ENCODE data around the gene NOTO. TPM values are rescaled to one million over a fixed set of nuclear protein-coding genes. Genes with fewer than 3 reads are reported as not detected.
"Not testable (repeated sequence)": the region's sequence is repeated elsewhere in the genome, so short reads cannot be mapped to it uniquely, and the experiment has no call there.

Gene NOTO
- total RNA-seq, 6 donors from 2014 or later = 0.09 to 0.15 (median 0.10) TPM; not detected in 3

- H3K36me3 ChIP-seq; H3K27ac ChIP-seq; H3K9me3 ChIP-seq; ATAC-seq (ENCODE audit: low FRiP score in 2 of 2); H3K4me3 ChIP-seq; DNase-seq; H3K4me1 ChIP-seq; H3K27me3 ChIP-seq: not testable (repeated sequence)
- 71 to 81% methylated on average over 6 to 7 of the region's 7 CpGs for WGBS, 2 donors
Observed at GRCh38 chr2:73170341-73170740, 32.0 kb upstream of the NOTO start.

DNA sequence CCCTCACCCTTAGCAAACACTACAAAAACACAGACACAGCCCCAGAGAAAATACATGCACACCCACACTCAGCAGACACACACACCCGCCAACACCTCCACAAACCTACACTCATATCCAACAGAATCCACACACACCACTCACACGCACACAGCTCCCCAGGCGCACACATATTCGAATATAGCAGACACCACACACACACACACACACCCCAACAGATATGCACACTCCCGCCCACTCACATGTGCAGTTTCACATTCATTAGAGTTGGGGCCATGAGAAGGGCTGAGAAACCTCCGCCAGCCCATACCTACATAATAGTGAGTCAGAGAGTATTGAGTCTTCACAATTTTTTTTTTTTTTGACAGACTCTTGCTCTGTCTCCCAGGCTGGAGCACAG lies 29.4 kb upstream of the NOTO start:
- WGBS, 2 donors = 82 to 88% methylated on average over 6 of the region's 6 CpGs
- Histone ChIP-seq H3K27me3 (peaks cover 0 to 17% (median 5%) of the 10 kb centered on the region in 4 donors), H3K36me3 (no peaks in the 10 kb centered on the region), H3K4me1 (peaks cover 24 to 28% (median 27%) of the 10 kb centered on the region in 4 donors), H3K27ac (no peak overlapping the region), H3K4me3 (no peak overlapping the region), H3K9me3 (no peaks in the 10 kb centered on the region)
- TF ChIP-seq EP300 (IDR thresholded peaks at IDR 0.05) (no peak), POLR2AphosphoS5 (IDR thresholded peaks at IDR 0.05) (no peak), POLR2A (IDR thresholded peaks at IDR 0.05) (no peak)
- TF ChIP-seq, protein P1, sequence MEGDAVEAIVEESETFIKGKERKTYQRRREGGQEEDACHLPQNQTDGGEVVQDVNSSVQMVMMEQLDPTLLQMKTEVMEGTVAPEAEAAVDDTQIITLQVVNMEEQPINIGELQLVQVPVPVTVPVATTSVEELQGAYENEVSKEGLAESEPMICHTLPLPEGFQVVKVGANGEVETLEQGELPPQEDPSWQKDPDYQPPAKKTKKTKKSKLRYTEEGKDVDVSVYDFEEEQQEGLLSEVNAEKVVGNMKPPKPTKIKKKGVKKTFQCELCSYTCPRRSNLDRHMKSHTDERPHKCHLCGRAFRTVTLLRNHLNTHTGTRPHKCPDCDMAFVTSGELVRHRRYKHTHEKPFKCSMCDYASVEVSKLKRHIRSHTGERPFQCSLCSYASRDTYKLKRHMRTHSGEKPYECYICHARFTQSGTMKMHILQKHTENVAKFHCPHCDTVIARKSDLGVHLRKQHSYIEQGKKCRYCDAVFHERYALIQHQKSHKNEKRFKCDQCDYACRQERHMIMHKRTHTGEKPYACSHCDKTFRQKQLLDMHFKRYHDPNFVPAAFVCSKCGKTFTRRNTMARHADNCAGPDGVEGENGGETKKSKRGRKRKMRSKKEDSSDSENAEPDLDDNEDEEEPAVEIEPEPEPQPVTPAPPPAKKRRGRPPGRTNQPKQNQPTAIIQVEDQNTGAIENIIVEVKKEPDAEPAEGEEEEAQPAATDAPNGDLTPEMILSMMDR (IDR thresholded peaks at IDR 0.05) = no peak
- no peak for ATAC-seq (ENCODE audit: low FRiP score in 2 of 2)
- DNase-seq = no peak

GRCh38 chr2:73173781-73174180 lies 28.6 kb upstream of the NOTO start:
- 96 to 97% methylated on average over 7 of the region's 7 CpGs for WGBS, 2 donors
- TF ChIP-seq POLR2AphosphoS5 (IDR thresholded peaks at IDR 0.05) = no peak
- TF ChIP-seq POLR2A (IDR thresholded peaks at IDR 0.05) = no peak
- TF ChIP-seq EP300 (IDR thresholded peaks at IDR 0.05) = no peak
- TF ChIP-seq, protein P1 (IDR thresholded peaks at IDR 0.05) = no peak
- H3K36me3 ChIP-seq = no peaks in the 10 kb centered on the region
- DNase-seq = no peak
- no peak for ATAC-seq (ENCODE audit: low FRiP score in 2 of 2)
- H3K4me3 ChIP-seq = no peak overlapping the region
- no peaks in the 10 kb centered on the region for H3K9me3 ChIP-seq
- H3K4me1 ChIP-seq = peaks cover 24 to 28% (median 27%) of the 10 kb centered on the region in 4 donors
- H3K27ac ChIP-seq = no peak overlapping the region
- peaks cover 0 to 17% (median 5%) of the 10 kb centered on the region in 4 donors for H3K27me3 ChIP-seq

GRCh38 chr2:73174244-73174643 lies 28.1 kb upstream of the NOTO start:
- 93 to 94% methylated on average over 10 of the region's 10 CpGs for WGBS, 2 donors
- H3K27ac ChIP-seq = no peak overlapping the region
- peaks cover 24 to 28% (median 27%) of the 10 kb centered on the region in 4 donors for H3K4me1 ChIP-seq
- no peak overlapping the region for H3K4me3 ChIP-seq
- no peak for TF ChIP-seq POLR2A (IDR thresholded peaks at IDR 0.05)
- TF ChIP-seq, protein P1 (IDR thresholded peaks at IDR 0.05) = no peak
- TF ChIP-seq EP300 (IDR thresholded peaks at IDR 0.05) = no peak
- no peak for TF ChIP-seq POLR2AphosphoS5 (IDR thresholded peaks at IDR 0.05)
- DNase-seq = no peak
- H3K36me3 ChIP-seq = no peaks in the 10 kb centered on the region
- H3K27me3 ChIP-seq = peaks cover 0 to 17% (median 5%) of the 10 kb centered on the region in 4 donors
- ATAC-seq (ENCODE audit: low FRiP score in 2 of 2) = no peak
- no peaks in the 10 kb centered on the region for H3K9me3 ChIP-seq

DNA sequence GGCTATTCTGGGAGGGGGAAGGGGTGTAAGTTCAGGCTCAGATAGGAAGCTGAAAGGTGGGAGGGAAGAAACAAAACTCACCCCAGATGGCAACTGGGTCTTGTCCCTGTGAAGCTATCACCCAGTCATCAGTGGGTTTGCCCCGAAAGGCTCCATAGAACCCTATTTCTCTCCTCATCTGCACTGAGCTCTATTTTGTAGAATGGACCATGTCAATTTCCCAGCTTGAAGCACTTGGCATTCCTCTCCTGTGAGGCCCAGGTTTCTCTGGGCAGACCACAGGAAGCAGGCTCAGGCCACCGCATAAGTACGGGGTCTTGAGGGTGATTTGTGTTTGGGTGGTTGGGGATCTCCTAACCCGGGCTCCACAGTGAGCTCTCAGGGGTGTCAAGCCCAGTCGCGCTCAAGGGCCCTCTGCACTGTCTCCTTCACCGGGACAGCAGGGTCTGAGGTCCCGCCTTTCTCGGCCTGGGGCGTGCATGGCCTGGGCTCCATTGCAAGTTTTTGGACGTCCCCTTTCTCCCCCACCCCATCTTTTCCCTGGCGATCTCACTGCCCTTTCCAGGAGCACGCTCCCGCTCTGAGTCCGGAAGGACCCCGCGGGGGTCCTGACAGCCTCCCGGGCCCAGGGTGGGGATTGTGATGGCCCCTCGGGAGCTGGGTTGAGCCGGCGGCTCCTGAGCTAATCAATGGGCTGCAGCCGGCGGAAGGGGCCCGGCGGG lies 27.3 kb upstream of the NOTO start:
- H3K9me3 ChIP-seq = no peaks in the 10 kb centered on the region
- 25 to 37% methylated on average over 17 to 25 of the region's 25 CpGs for WGBS, 2 donors
- H3K27ac ChIP-seq = peak overlapping the region in 2 of 4 donors; percentile 83 to 86
- TF ChIP-seq, protein P1 (IDR thresholded peaks at IDR 0.05) = no peak
- TF ChIP-seq EP300 (IDR thresholded peaks at IDR 0.05) (no peak), POLR2AphosphoS5 (IDR thresholded peaks at IDR 0.05) (no peak), POLR2A (IDR thresholded peaks at IDR 0.05) (no peak)
- ATAC-seq (ENCODE audit: low FRiP score in 2 of 2) = no peak
- H3K27me3 ChIP-seq = peaks cover 0 to 17% (median 5%) of the 10 kb centered on the region in 4 donors
- DNase-seq = no peak
- H3K36me3 ChIP-seq = no peaks in the 10 kb centered on the region
- H3K4me3 ChIP-seq = peak overlapping the region; percentile 30 to 75 (median 57)
- H3K4me1 ChIP-seq = peaks cover 24 to 28% (median 27%) of the 10 kb centered on the region in 4 donors

Measured in upper lobe of left lung (tissue), 6 donors.